HG03045 (cell line): ENCODE data around the gene GATA5.
"Not testable (repeated sequence)": the region's sequence is repeated elsewhere in the genome, so short reads cannot be mapped to it uniquely, and the experiment has no call there.

ENCODE experiments used
- ATAC-seq: cut with Tn5 transposase; IDR thresholded peaks from one replicate; pipeline ENCODE4 v1.9.1; 2021; ENCODE audit warnings: mild to moderate bottlenecking, moderate library complexity; ENCODE audit not compliant: unreplicated experiment

The GATA5 gene

DNA sequence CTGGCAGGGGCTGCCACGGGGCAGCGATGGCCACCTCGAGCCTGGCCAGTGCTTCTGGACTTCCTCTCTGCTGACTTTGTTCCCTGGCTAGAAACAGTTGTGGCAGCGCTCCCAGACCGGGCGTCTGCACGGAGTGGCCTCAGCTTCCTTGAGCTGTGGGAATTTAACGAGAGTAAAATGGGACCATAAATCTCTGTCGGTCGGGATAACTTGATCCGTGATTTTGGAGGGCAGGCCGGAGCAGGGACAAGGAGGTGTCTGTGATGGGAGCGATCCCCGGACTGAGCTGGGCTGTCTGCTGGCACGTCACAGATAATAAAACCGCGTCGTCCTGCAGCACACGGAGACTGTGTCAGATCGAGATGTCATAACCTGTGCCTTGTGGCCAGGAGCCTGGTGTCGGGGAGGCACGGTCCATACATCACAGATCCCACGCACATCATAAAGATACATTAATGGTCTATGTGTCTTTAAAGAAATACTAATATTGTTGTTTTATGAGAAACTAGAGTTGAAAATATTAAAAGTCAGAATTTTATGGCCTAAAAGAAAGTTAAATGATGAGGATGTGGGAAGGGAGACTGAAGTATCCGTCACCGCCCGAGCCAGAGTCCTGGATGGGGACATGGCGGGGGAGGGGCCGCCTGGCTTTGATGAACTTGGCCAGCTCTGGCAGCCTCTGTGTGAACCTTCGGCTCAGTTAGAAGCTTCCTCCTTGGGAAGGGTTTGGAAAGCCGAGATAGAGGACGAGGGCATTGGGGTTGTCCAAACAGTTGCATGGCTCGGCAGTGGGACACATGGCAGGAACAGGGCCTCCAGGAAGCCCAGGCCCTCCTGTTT, 41.9 kb downstream of the GATA5 start:
- ATAC-seq, result no peak

GRCh38 chr20:62430866-62431447, 44.8 kb downstream of the GATA5 start:
- ATAC-seq, result no peak

DNA sequence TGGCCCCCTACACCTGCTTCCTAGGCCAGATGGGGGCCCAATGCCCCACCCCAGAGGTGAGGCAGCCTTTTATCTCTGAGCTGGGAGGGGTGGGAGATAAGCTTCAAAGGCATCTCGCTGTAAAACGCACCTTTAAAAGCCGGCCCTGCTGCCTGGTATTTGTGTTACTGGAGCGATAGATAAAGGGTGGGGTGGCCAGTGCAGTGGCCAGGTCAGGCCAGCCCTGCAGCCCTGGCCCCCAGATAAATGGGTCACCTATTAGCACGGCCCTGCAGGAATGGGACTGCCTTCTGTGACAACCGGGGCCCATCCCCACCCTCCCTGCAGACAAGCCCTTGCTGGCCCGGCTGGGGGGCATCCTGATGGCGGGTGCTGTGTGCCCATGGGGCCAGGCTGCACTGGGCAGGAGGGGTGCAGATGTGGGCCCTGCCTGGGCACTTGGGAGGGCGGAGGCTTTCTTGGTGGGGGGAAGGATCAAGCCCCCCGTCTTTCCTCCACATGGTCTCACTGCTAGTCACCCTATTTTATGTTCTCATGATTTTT, 45.4 kb downstream of the GATA5 start:
- ATAC-seq, result no peak

DNA sequence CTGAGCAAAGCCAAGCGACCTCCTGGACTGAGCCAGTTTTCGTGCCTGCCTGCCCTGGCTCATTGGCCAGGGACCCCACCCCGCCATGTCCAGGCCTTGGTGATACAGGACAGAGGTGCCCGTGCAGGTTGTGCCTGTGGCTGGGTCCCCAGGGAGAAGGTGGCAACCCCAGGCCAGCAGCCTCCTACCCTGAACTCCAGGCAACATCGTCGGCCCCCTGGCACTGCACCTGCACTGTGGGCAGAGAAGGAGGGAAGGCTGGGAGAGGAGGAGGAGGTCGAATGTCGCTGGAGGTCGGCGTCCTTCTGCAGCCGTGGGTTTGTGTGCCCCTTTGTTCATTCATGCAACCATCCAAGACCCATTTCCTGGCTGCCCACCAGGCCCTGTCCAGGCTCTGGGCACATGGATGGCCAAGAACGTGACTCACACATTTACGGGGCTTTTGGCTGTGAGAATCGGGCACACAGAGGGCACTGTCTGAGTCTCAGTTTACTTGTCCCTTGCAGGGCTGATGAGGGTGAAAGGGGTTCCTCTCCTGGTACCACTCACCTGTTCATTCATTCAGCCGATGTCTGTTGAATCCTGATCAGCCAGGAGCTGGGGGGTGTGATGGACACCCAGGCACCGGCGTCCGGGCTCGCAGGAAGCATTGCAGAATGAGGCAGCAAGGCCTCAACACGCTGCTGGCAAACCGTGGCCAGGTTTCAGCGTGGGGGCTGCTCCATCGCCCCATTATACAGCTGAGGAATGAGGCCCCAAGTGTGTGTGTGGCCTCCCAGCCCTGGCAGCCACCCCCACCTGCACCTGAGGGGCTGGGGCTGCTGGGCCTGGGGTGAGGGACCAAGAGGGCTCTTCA, 46.1 kb downstream of the GATA5 start:
- no peak for ATAC-seq

DNA sequence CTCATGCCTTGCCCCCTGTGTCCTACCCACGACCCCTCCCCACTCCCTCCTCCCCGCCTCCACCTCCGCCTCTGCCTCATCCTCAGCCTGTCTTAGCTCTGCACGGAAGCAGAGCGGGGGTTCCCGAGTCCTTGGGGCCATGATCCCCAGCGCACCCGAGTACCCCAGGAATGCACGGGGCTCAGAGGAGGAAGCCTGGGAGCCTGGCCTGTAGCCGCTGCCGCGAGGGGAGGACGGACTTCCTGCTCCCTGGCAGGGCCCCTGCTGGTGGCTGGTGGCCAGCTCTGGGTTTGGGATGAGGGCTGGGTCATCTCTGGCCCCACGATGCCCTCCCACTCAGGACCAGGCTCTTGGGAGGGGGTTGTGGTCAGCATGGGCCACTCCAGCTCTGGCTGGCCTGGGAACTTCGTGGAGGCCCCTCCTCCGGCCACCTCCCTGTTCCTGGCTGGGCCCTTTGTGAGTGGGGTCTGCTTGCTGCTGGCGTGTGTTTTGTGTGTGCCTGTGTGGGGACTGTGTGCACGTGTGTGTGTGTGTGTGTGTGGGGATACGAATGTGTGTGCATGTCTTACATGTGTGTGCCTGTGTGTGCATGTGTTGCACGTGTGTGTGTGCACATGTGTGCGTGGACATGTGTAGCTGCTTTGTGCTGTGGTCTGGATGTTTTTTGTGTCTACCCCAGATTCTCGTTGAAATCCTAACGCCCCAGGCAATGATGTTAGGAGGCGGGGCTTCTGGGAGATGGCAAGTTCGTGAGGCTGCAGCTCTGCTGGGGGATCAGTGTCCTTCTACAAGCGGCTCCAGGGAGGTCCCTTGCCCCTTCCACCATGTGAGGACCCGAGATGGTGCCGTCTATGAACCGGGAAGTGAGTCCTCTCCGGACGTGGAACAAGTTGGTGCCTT, 47.1 kb downstream of the GATA5 start:
- no peak for ATAC-seq

DNA sequence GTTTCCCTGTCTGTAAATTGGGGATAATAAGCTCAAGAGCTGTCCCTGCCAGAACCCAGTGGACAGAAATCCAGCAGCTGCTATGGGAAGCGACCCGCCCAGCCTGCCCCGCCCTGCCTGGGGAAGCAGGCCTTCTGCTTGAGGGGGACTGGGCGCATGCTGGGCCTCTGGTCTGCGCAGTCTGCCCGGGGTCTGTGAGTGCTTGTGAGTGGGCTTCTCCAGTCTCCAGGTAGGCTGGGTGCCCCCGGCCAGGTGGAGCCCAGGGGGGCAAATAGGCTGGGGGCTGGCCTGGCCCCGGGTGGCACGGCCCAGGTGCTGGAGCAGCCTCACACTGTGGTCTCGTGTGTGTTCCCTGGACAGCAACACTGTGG, 47.8 kb downstream of the GATA5 start:
- ATAC-seq, result no peak

GRCh38 chr20:62427172-62428001, 48.4 kb downstream of the GATA5 start, which contains the start of gene RBBP8NL:
TSS of gene RBBP8NL (minus strand) at chr20:62427539. CDS start at chr20:62419647, 7,892 bp downstream.
- ATAC-seq, result no peak

DNA sequence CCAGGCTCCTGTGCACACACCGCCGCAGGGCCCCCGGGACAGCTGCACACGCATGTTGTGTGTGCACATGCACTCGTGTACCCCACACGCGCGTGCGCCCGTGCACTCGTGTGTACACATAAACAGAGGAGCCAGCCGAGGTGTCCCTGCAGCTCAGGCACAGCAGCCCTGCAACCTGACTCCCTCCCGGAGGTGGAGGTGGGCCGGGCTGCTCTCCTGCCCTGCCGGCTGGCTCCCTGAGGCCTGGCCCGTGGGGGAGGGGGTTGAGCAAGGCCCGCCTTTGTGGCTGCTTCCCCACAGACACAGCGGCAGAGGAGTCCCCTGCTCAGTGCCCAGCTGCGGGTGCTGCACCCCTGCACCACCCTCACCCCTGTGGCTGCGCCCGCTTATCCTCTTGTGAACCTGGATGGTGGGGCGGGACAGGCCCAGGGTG, 49.1 kb downstream of the GATA5 start:
- no peak for ATAC-seq

DNA sequence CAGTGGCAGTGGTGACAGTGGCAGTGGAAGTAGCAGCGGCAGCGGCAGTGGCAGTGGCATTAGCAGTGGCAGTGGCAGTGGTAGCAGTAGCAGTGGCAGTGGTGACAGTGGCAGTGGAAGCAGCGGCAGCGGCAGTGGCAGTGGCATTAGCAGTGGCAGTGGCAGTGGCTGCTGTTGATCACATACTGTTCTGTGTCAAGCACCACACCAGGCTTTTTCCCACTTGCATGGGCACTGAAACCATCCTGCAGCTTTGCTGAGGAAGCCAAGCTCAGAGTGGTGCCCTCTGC, 49.8 kb downstream of the GATA5 start:
- not testable (repeated sequence) for ATAC-seq

GRCh38 chr20:62425281-62426058, 50.3 kb downstream of the GATA5 start:
- ATAC-seq, result no peak

GRCh38 chr20:62424249-62425107, 51.3 kb downstream of the GATA5 start:
- ATAC-seq, result no peak

GRCh38 chr20:62423326-62423706, 52.5 kb downstream of the GATA5 start:
- ATAC-seq, result no peak

- ATAC-seq, result no peak
Observed at GRCh38 chr20:62422636-62423325, 53.0 kb downstream of the GATA5 start.

DNA sequence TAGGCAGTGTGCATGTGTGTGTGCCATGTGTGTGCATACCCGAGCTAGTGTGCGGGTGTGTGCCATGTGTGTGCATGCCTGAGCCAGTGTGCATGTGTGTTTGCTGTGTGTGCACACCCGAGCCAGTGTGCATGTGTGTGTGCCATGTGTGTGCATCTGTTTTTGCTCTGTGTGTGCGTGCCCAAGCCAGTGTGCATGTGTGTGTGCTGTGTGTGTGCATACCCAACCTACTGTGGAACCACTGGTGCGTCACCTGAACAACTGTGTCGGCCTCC, 54.1 kb downstream of the GATA5 start:
- no peak for ATAC-seq

DNA sequence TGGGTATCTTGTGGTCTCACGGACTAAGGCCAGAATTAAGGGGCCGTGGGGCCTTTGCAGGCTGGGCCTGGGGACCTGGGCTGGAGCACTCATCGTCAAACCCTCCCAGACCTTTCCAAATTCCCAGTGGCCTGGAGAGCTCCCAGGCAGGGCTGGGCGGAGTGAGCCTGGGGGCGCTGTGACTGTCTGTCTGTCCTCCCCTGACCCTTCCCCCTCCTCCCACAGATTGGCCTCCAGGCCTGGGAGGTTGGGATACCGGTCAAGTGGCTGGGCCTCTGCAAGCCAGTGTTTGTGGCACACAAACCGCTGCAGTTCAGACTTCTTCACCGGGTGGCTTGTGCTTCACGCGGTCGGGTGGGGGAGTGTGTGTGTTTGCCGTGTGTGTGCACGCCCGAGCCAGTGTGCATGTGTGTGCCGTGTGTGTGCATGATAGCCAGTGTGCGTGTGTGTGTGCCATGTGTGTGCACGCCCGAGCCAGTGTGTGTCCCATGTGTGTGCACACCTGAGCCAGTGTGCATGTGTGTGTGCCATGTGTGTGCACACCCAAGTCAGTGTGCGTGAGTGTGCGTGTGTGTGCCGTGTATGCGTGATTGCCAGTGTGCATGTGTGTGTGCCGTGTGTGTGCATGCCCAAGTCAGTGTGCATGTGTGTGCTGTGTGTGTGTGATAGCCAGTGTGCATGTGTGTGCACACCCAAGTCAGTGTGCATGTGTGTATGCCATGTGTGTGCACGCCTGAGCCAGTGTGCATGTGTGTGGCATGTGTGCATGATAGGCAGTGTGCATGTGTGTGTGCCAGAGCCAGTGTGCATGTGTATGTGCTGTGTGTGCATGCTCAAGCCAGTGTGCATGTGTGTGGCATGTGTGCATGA, 54.7 kb downstream of the GATA5 start:
- ATAC-seq, result no peak

GRCh38 chr20:62419759-62420158, 56.0 kb downstream of the GATA5 start:
- ATAC-seq, result no peak
